Ovary (tissue), 9 donors: ENCODE measurements around the gene SEC14L6. TPM values are rescaled to one million over a fixed set of nuclear protein-coding genes. Genes with fewer than 3 reads are reported as not detected.

ENCODE experiments used
- DNase-seq, 5 donors: peaks; one replicate each; pipeline ENCODE4 v3.0.0-alpha.2; 2019 to 2020
- H3K27ac ChIP-seq, 2 donors: fragments of 200-600 bp; one replicate each; pipeline versions ENCODE4 v1.5.1 to v1.8.0; 2019 to 2022
- H3K27me3 ChIP-seq: fragments of 200-600 bp; one replicate; pipeline ENCODE4 v1.8.0; 2022
- H3K36me3 ChIP-seq: fragments of 200-600 bp; sonication (generic); one replicate; pipeline ENCODE4 v1.5.1; 2019
- H3K4me1 ChIP-seq: one replicate; pipeline ENCODE4 v1.8.1; 2013; ENCODE audit warnings: mild to moderate bottlenecking, moderate library complexity; ENCODE audit not compliant: insufficient read depth
- H3K4me3 ChIP-seq: fragments of 200-600 bp; sonication (generic); one replicate; pipeline ENCODE4 v1.5.1; 2017
- H3K9me3 ChIP-seq, 2 donors: fragments of 200-600 bp in 1 of 2; sonication (generic) in 1 of 2; one replicate each; pipeline versions ENCODE4 v1.5.1 to v1.8.1; 2013 to 2019; ENCODE audit warnings: mild to moderate bottlenecking in 1 of 2, moderate library complexity in 1 of 2
- CTCF ChIP-seq, 3 donors: fragments of 450-650 bp in 2 of 3; fragments of 200-600 bp in 1 of 3; IDR thresholded peaks; one replicate each; pipeline versions ENCODE4 v1.5.1 to v1.8.0; 2016 to 2022; ENCODE audit warnings: antibody characterized with exemption in 3 of 3, mild to moderate bottlenecking in 1 of 3
- EP300 ChIP-seq: sonication (generic); formaldehyde crosslinking; IDR thresholded peaks from one replicate; pipeline ENCODE4 v1.6.1; 2017; ENCODE audit warnings: antibody characterized with exemption
- POLR2A ChIP-seq: fragments of 450-650 bp; IDR thresholded peaks from one replicate; pipeline ENCODE4 v1.6.1; 2017; ENCODE audit warnings: antibody characterized with exemption, mild to moderate bottlenecking, moderate library complexity
- WGBS, 3 donors: extraction: QIAGEN DNeasy Blood & Tissue Kit in 1 of 3; methylation state at CpG; one replicate each; pipeline versions ENCODE4 v1.1.5 to v1.1.7; 2013 to 2017; 5-methylcytosine and 5-hydroxymethylcytosine counted together
- intact Hi-C, 4 donors: fragments of 100-400 bp; cut with DNase I; formaldehyde crosslinking; loops; one replicate each; pipeline versions ENCODE4 v1.11.0 to v1.15.1; 2022 to 2023
- polyA plus RNA-seq, 2 donors: library from polyadenylated mRNA; stranded (reverse); fragments of 200-250 nt in 1 of 2; fragments of 350-450 nt in 1 of 2; fragmentation: Illumina TruSeq in 1 of 2; extraction: RNeasy Lipid Tissue Mini Kit (QIAGEN cat#74804) in 1 of 2; gene quantifications; one replicate each; pipeline ENCODE4 v1.2.3, GENCODE V29; 2013 to 2014
- total RNA-seq, 7 donors: library from RNA; depleted of rRNA in 2 of 7; stranded (reverse); fragments of >200 nt in 2 of 7; fragmentation: NEBNext Ultra II Directional in 3 of 7; extraction: Animal tissue kit (Norgen Biotek cat#: 25700) in 3 of 7; gene quantifications; one replicate each; pipeline versions ENCODE4 v1.1.0 to v1.2.4, GENCODE V29; 2016 to 2023
- donor health status: DM: no; HTN: no; CAD: no; lungs with moderate emphysema.
- donor health status: DM: no; HTN: no; CAD: no.
- donor health status: Bipolar disorder and iron deficiency.
- donor health status: DM: yes; HTN: yes; CAD: no.
- donor health status: DM: no; HTN: no; CAD: no.
- donor health status: DM: yes; HTN: yes; CAD: no.

Gene SEC14L6
- total and polyA plus RNA-seq, 9 donors, result 0.92 to 2.8 (median 1.7) TPM

DNA sequence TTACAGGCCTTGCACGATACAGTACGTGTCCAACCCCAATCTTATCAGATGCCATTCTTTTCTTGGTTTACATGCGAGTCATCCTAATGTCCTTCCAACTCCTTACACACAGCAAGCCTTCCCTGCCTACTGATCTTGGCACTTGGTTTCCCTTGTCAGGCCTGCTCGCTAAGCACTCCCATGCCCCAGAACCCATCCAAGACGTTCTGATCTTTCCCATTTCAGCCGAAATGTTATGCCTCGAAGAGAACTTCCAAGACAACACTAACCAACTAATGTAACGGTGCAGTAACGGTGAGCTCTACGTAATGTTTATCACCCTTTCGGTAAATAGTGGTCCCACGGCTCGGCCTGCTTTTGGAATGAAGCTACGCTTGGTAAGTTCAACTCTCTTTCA lies 44.6 kb upstream of the SEC14L6 start:
- Histone ChIP-seq H3K27ac (peak overlapping the region in 1 of 2 donors; percentile 74), H3K36me3 (no peaks in the 10 kb centered on the region)
- TF ChIP-seq POLR2A, result no peak

DNA sequence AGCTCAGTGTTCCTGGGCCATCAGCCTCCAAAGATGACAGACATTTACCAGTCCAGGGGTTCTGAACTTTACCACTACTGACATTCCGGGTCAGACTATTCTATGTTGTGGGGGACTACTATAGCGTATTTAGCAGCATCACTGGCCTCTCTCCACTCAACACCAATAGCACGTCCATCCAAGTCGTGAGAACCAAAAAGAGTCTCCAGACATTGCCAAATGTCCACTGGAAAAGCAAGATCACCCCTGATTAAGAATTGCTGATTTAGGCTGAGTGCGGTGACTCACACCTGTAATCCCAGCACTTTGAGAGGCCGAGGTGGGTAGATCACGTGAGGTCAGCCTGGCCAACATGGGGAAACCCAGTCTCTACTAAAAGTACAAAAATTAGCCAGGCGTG lies 39.9 kb upstream of the SEC14L6 start:
- intact Hi-C loops, result no loop called here
- WGBS, 3 donors, result 94 to 95% (median 95%) methylated on average over 8 of the region's 8 CpGs
- no peak for DNase-seq
- Histone ChIP-seq H3K27me3 (no peaks in the 10 kb centered on the region), H3K36me3 (peaks cover 2% of the 10 kb centered on the region), H3K9me3 (no peaks in the 10 kb centered on the region), H3K4me3 (no peak overlapping the region), H3K4me1 (peaks cover 9% of the 10 kb centered on the region), H3K27ac (no peak overlapping the region)
- TF ChIP-seq POLR2A (no peak), CTCF (IDR thresholded peaks at IDR 0.05) (no peak), EP300 (no peak)

More for the DNA sequence above, 44.6 kb upstream of the SEC14L6 start:
- WGBS, 3 donors, result 0 to 3% (median 1%) methylated on average over 14 of the region's 14 CpGs
- Histone ChIP-seq H3K4me3 (peak overlapping the region; percentile 91), H3K9me3 (no peaks in the 10 kb centered on the region), H3K4me1 (peaks cover 9% of the 10 kb centered on the region), H3K27me3 (no peaks in the 10 kb centered on the region)
- intact Hi-C loops, result loop anchor here in 1 of 4 donors (10.0 kb wide), 1 partner anchor 166 kb away; the partner anchor contains the start of gene MTFP1
- no peak for DNase-seq

DNA sequence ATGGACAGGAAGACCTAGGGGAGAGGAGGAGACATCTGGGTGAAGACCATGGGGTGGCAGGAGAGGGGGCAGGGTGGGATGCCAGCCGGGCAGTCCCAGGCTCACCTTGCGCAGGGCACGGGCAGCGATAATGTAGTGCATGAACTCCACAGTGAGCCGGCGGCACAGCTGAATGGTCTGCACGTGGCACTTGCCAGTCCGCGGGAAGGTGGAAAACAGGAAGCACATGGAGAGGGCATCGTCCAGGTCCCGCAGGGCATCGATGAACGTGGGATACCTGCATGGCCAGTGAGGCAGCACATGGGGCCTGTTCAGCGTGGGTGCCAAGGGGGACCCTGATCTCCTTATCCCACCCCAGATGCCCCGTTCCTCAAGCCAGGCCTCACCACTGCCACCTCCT lies 37.9 kb upstream of the SEC14L6 start:
- TF ChIP-seq EP300, result no peak
- no peak for TF ChIP-seq CTCF (IDR thresholded peaks at IDR 0.05)
- no peak for TF ChIP-seq POLR2A
- Histone ChIP-seq H3K27ac (no peak overlapping the region), H3K4me3 (no peak overlapping the region), H3K36me3 (peaks cover 5% of the 10 kb centered on the region), H3K4me1 (no peaks in the 10 kb centered on the region), H3K9me3 (no peaks in the 10 kb centered on the region), H3K27me3 (no peaks in the 10 kb centered on the region)
- DNase-seq, result no peak
- 85 to 91% (median 88%) methylated on average over 15 of the region's 15 CpGs for WGBS, 3 donors
- intact Hi-C loops, result no loop called here

DNA sequence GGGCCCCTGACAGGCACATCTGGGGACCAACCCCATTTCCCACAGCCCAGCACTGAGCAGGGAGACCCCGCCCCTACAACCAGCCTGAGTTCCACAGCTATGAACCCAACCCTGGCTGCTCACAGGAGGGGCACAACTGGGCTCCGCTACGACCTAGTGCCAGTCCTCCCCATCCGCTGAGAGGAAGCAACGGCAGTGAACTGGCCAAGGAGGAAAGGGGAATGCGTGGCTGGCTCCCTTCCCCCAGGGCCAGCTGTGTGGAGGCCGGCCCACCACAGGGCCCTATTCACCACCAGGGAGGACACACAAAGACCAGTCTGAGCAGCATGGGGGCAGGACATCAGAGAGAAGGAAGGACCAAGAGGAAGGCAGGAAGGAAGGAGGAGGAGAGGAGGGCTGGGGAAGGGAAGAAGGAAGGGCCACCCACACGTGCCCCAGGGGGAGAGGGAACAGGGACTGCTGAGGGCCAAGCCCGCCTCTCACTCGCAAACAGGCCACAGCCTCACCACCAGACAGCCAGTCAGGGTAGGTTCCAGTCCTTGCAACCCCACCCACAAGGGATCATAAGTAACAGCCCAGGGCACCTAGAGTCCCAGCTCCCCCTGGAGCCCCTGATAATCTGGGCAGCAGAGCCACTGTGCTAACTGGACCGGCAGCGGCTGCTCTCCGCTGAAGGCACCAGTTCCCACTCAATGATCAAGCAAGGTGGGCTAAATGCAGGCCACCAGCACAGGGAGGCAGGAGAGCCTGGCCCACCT lies 36.4 kb upstream of the SEC14L6 start:
- peaks cover 5% of the 10 kb centered on the region for H3K36me3 ChIP-seq

More for the DNA sequence above, 36.4 kb upstream of the SEC14L6 start:
- H3K4me1 ChIP-seq, result no peaks in the 10 kb centered on the region
- no peak overlapping the region for H3K27ac ChIP-seq
- intact Hi-C loops, result no loop called here
- no peaks in the 10 kb centered on the region for H3K9me3 ChIP-seq
- no peaks in the 10 kb centered on the region for H3K27me3 ChIP-seq
- H3K4me3 ChIP-seq, result no peak overlapping the region
- no peak for DNase-seq
- TF ChIP-seq CTCF (IDR thresholded peaks at IDR 0.05), result no peak
- no peak for TF ChIP-seq EP300
- no peak for TF ChIP-seq POLR2A
- 69 to 73% (median 72%) methylated on average over 13 of the region's 13 CpGs for WGBS, 3 donors
